ENCODE measurements around the gene IWS1.
"Not testable (repeated sequence)": the region's sequence is repeated elsewhere in the genome, so short reads cannot be mapped to it uniquely, and the experiment has no call there.

DNA sequence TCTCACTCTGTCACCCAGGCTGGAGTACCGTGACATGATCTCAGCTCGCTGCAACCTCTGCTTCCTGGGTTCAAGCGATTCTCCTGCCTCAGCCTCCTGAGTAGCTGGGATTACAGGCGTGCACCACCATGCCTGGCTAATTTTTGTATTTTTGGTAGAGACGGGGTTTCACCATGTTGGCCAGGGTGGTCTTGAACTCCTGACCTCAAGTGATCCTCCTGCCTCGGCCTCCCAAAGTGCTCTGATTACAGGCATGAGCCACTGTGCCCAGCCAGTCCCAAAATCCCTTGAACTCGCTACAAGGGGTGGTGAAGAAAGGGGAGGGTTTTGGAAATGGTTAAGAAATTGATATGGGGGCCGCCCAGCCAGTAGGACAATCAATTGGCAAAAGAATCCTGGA lies 73.9 kb downstream of the IWS1 start:
- TF ChIP-seq, protein P1, sequence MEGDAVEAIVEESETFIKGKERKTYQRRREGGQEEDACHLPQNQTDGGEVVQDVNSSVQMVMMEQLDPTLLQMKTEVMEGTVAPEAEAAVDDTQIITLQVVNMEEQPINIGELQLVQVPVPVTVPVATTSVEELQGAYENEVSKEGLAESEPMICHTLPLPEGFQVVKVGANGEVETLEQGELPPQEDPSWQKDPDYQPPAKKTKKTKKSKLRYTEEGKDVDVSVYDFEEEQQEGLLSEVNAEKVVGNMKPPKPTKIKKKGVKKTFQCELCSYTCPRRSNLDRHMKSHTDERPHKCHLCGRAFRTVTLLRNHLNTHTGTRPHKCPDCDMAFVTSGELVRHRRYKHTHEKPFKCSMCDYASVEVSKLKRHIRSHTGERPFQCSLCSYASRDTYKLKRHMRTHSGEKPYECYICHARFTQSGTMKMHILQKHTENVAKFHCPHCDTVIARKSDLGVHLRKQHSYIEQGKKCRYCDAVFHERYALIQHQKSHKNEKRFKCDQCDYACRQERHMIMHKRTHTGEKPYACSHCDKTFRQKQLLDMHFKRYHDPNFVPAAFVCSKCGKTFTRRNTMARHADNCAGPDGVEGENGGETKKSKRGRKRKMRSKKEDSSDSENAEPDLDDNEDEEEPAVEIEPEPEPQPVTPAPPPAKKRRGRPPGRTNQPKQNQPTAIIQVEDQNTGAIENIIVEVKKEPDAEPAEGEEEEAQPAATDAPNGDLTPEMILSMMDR (IDR thresholded peaks at IDR 0.05; ENCODE audit: poor library complexity), result not testable (repeated sequence)
- TF ChIP-seq EZH2 (IDR thresholded peaks at IDR 0.05; ENCODE audit: borderline replicate concordance); EZH2phosphoT487 (IDR thresholded peaks at IDR 0.05; ENCODE audit: low read depth, severe bottlenecking, unreplicated experiment): not testable (repeated sequence)
